GM21786 (cell line): Measurements from ENCODE around the gene TMEM200A.

Source experiments
- ATAC-seq: cut with Tn5 transposase; IDR thresholded peaks from one replicate; pipeline ENCODE4 v1.9.1; 2021; ENCODE audit not compliant: unreplicated experiment

The TMEM200A gene

GRCh38 chr6:130482645-130483390, 117.0 kb downstream of the TMEM200A start:
- ATAC-seq = no peak

- ATAC-seq = no peak
These were observed 120.1 kb downstream of the TMEM200A start for GRCh38 chr6:130485870-130486269.

- ATAC-seq = no peak
These were observed 120.6 kb downstream of the TMEM200A start for GRCh38 chr6:130486417-130486816.

GRCh38 chr6:130489514-130489913, 123.7 kb downstream of the TMEM200A start:
- ATAC-seq = no peak
